Esophagus (tissue), 2 donors: ENCODE measurements around the gene GAN. TPM values are rescaled to one million over a fixed set of nuclear protein-coding genes. Genes with fewer than 3 reads are reported as not detected.
"Not testable (repeated sequence)": the region's sequence is repeated elsewhere in the genome, so short reads cannot be mapped to it uniquely, and the experiment has no call there.

Experiments used
- H3K27ac ChIP-seq, 2 donors: one replicate each; pipeline ENCODE4 v1.5.1; 2013; ENCODE audit warnings: low read depth in 2 of 2, mild to moderate bottlenecking in 2 of 2, inconsistent platforms in 1 of 2, low read length in 1 of 2, moderate library complexity in 1 of 2
- H3K27me3 ChIP-seq, 2 donors: one replicate each; pipeline ENCODE4 v1.6.1; 2013; ENCODE audit warnings: low read length in 2 of 2, control low read depth in 1 of 2, mild to moderate bottlenecking in 1 of 2; ENCODE audit not compliant: insufficient read depth in 2 of 2, control insufficient read depth in 1 of 2
- H3K36me3 ChIP-seq, 2 donors: one replicate each; pipeline ENCODE4 v1.6.1; 2013; ENCODE audit warnings: low read length in 1 of 2; ENCODE audit not compliant: control insufficient read depth in 2 of 2, insufficient read depth in 2 of 2
- H3K4me1 ChIP-seq, 2 donors: one replicate each; pipeline ENCODE4 v1.6.1; 2013; ENCODE audit warnings: low read length in 1 of 2; ENCODE audit not compliant: control insufficient read depth in 2 of 2, insufficient read depth in 2 of 2
- H3K4me3 ChIP-seq, 2 donors: one replicate each; pipeline ENCODE4 v1.5.1; 2013; ENCODE audit warnings: low read length in 2 of 2, mild to moderate bottlenecking in 2 of 2, low read depth in 1 of 2, moderate library complexity in 1 of 2
- H3K9me3 ChIP-seq, 2 donors: one replicate each; pipeline ENCODE4 v1.6.1; 2013; ENCODE audit warnings: mild to moderate bottlenecking in 2 of 2, low read depth in 1 of 2, low read length in 1 of 2, moderate library complexity in 1 of 2; ENCODE audit not compliant: control insufficient read depth in 2 of 2, insufficient read depth in 1 of 2
- WGBS, 2 donors: extraction: QIAGEN DNeasy Blood & Tissue Kit; methylation state at CpG; one replicate each; pipeline ENCODE4 v1.1.7; 2013; 5-methylcytosine and 5-hydroxymethylcytosine counted together
- polyA plus RNA-seq, 2 donors: library from polyadenylated mRNA; stranded (reverse); fragments of 200-250 nt; gene quantifications; one replicate each; pipeline ENCODE4 v1.2.3, GENCODE V29; 2013
- donor health status: healthy with polysubstance abuse.
- donor health status: Bipolar disorder and iron deficiency.

The GAN gene
- polyA plus RNA-seq, 2 donors, result 2.9 to 6.8 TPM

DNA sequence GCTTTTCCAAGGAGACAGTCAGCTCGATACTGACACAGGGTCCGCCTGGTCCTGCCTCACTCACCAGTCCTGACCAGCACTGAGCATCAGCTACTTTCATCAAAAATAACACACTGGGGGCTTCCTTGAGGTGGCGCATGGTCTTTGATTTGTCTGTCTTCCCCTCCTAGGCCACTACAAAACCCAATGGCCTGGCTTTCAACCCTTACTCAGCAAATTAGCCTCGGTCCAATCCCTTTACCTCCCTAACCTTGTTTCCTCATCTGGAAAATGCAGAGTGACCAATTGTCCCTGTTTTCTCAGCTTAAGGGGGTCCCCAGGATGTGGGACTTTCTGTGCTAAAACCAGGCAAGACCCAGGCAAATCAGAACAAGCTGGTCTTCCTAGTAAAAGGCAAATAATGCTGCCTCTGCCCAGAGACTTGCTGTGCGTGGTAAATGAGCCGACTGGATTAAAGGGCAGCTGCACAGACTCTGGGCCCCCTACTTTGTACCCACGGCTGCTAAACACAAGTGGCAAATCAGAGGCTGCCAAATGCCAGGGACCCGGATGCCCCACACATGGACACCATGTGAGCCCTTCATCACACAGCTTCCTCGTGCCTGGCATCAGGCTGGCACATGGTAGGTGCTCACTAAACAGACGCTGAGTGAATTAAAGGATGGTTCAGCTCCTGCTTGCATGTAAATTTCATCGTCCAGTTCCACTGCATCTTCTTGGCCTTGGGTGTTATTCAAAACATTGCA is 98.7 kb downstream of the GAN start:
- Histone ChIP-seq H3K27ac (no peak overlapping the region), H3K9me3 (no peaks in the 10 kb centered on the region), H3K4me3 (no peak overlapping the region), H3K4me1 (no peaks in the 10 kb centered on the region), H3K27me3 (no peaks in the 10 kb centered on the region), H3K36me3 (no peaks in the 10 kb centered on the region)
- 89% methylated on average over 11 of the region's 11 CpGs for WGBS, 2 donors

DNA sequence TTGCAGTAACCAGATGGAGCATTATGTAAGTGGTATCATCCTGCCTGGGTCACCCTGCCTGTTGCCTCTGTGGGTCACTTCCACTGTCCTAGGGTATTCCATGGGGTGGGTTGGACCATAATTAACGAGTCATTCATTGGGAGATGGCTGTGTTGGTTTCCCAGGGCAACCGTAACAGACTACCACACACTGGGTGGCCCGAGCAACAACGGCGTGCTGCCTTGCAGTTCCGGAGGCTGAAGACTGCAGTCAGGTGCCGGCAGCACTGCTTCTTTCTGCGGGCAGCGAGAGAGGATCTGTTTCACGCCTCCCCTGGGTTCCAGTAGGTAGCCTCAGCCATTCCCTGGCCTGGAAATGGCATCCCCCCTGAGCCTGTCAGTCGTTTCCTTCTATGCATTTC is 101.0 kb downstream of the GAN start:
- H3K27ac ChIP-seq, result no peak overlapping the region
- WGBS, 2 donors, result 88% methylated on average over 11 of the region's 11 CpGs
- no peaks in the 10 kb centered on the region for H3K27me3 ChIP-seq
- H3K9me3 ChIP-seq, result no peaks in the 10 kb centered on the region
- H3K4me1 ChIP-seq, result no peaks in the 10 kb centered on the region
- H3K4me3 ChIP-seq, result no peak overlapping the region
- no peaks in the 10 kb centered on the region for H3K36me3 ChIP-seq

DNA sequence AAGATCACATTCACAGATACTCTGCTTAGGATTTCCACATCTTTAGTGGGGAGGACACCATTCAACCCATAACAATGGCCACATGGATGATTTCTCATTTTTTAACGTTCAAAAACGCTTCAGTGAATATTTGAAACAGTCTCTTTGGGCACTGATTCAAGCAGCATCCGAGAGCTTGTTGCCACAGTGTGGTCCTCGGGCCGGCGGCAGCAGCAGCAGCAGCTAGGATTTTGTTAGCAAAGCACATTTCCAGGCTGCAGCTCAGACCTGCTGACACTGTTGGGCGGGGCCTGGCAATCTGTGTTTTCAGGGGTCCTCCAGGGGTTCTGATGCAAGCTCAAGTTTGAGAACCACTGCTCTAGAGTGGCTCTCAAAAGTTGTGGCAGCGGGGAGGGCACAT is 102.0 kb downstream of the GAN start:
- Histone ChIP-seq H3K9me3 (peaks cover 2 to 3% of the 10 kb centered on the region in 2 donors), H3K4me1 (peaks cover 0 to 2% of the 10 kb centered on the region in 2 donors), H3K27me3 (no peaks in the 10 kb centered on the region), H3K27ac (no peak overlapping the region), H3K36me3 (no peaks in the 10 kb centered on the region), H3K4me3 (no peak overlapping the region)
- WGBS, 2 donors, result 83 to 85% methylated on average over 8 of the region's 8 CpGs

DNA sequence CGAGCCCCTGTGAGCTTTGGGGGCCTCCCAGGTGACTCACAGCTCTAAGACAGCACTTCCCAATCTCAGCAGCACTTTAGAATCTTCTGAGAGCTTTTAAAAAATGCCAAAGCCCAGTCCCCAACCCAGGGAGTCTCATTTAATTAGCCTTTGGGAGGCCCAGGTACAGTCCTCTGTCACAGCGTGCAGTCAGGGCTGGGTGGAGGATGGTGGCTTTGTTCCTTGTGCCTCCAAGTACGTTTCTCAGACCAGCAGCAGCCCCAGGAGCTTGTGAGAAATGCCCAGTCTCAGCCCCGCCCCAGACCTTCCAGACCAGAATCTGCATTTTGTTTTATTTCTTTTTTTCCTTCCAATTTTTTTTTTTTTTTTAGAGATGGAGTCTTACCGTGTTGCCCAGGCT is 102.4 kb downstream of the GAN start:
- 82 to 90% methylated on average over 5 of the region's 5 CpGs for WGBS, 2 donors
- Histone ChIP-seq H3K36me3 (no peaks in the 10 kb centered on the region), H3K27ac (no peak overlapping the region), H3K4me1 (peaks cover 0 to 2% of the 10 kb centered on the region in 2 donors), H3K4me3 (no peak overlapping the region), H3K27me3 (no peaks in the 10 kb centered on the region), H3K9me3 (peaks cover 2 to 3% of the 10 kb centered on the region in 2 donors)

DNA sequence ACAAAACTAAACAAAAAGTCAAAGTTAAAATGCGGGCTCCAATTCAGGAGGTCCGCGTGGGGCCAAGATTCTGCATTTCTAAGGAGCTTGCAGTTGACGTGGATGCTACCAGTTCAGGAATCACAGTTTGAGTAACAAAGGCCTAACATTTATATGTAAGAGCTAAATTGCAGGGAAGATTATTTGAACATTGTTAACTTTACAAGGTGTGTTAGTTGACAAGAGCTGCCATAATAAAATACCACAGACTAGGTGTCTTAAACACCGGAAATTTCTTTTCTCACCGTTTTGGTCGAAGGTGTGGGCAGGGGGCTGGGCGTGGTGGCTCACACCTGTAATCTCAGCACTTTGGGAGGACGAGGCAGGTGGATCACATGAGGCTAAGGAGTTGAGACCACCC is 105.0 kb downstream of the GAN start:
- Histone ChIP-seq H3K4me3 (no peak overlapping the region), H3K27me3 (no peaks in the 10 kb centered on the region), H3K27ac (no peak overlapping the region), H3K4me1 (peaks cover 0 to 2% of the 10 kb centered on the region in 2 donors), H3K36me3 (no peaks in the 10 kb centered on the region), H3K9me3 (peaks cover 2 to 3% of the 10 kb centered on the region in 2 donors)
- 95 to 97% methylated on average over 9 of the region's 9 CpGs for WGBS, 2 donors

DNA sequence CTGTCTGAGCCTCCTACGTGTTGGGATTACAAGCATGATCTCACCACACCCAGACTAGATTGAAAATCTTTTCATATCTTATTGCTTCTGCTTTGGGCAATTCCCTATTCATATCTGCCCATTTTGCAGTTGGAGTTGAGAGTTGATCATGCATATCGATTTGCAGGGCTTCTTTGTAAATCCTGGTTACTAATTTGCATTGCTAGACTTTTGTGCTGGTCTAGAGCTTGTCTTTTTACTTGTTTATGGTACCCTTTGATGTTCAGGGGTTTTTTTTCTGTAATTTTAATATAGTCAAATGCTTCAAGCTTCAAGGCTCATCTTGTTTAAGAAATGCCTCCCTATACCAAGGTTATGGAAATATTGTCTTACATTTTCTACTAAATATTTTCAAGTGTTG is 106.4 kb downstream of the GAN start:
- H3K36me3 ChIP-seq, result no peaks in the 10 kb centered on the region
- H3K27me3 ChIP-seq, result no peaks in the 10 kb centered on the region
- H3K4me1 ChIP-seq, result peaks cover 0 to 2% of the 10 kb centered on the region in 2 donors
- no peak overlapping the region for H3K4me3 ChIP-seq
- H3K27ac ChIP-seq, result no peak overlapping the region
- 87 to 94% methylated on average over 2 of the region's 2 CpGs for WGBS, 2 donors
- H3K9me3 ChIP-seq, result peaks cover 2 to 3% of the 10 kb centered on the region in 2 donors

DNA sequence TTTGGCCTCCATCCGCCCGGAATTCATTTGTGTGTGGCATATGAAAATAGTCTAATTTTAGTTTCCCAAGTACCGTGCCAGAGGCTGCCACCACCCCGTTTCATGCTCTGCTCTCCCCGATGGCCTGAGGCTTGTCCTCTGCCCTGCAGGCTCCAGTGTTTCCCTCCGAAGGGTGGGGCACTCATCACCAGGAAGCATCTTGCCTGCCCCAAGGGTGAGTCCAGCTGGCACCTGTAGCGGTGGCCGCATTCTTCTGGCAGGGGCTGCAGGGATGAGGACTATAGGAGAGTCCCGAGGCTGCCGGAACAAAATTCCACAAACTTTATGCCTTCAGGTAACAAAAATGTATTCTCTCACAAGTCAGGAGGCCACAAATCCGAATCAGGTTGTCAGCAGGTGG is 106.8 kb downstream of the GAN start:
- Histone ChIP-seq H3K36me3 (no peaks in the 10 kb centered on the region), H3K27me3 (no peaks in the 10 kb centered on the region), H3K27ac (no peak overlapping the region), H3K9me3 (peaks cover 2 to 3% of the 10 kb centered on the region in 2 donors), H3K4me1 (peaks cover 0 to 2% of the 10 kb centered on the region in 2 donors), H3K4me3 (no peak overlapping the region)
- 81 to 85% methylated on average over 11 of the region's 11 CpGs for WGBS, 2 donors

DNA sequence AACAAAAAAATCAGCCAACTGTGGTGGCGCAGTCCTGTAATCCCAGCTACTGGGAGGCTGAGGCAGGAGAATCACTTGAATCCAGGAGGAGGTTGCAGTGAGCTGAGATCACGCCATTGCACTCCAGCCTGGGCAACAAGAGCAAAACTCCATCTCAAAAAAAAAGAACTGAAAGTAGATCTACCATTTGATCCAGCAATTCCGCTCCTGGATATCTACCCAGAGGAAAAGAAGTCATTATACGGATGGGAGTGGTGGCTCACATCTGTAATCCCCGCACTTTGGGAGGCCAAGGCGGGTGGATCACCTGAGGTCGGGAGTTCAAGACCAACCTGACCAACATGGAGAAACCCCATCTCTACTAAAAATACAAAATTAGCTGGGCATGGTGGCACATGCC is 107.4 kb downstream of the GAN start:
- 94 to 97% methylated on average over 7 of the region's 7 CpGs for WGBS, 2 donors
- not testable (repeated sequence) for H3K36me3 ChIP-seq, H3K27ac ChIP-seq, H3K27me3 ChIP-seq, H3K9me3 ChIP-seq, H3K4me1 ChIP-seq, H3K4me3 ChIP-seq

DNA sequence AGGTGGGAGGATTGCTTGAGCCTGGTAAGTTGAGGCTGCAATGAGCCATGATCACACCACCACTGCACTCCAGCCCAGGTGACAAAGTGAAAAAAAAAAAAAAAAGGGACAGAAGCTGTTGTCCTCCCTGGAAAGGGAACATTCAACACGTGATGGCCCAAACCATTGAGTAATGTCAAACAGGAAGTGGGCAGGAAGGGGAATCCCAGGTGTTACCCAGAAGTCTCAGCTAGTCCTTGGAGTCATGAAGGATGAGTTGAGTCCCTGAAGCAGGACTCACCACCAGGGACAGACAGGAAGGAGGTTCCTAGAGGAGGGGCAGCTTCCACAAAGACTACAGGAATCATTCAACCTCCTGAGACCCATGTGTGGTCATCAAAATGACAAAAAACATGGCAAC is 110.0 kb downstream of the GAN start:
- Histone ChIP-seq H3K4me3 (no peak overlapping the region), H3K4me1 (peaks cover 0 to 2% of the 10 kb centered on the region in 2 donors), H3K27ac (no peak overlapping the region), H3K27me3 (no peaks in the 10 kb centered on the region), H3K9me3 (peaks cover 2 to 3% of the 10 kb centered on the region in 2 donors), H3K36me3 (no peaks in the 10 kb centered on the region)
- WGBS, 2 donors, result 12 to 21% methylated on average over 1 of the region's 1 CpG

DNA sequence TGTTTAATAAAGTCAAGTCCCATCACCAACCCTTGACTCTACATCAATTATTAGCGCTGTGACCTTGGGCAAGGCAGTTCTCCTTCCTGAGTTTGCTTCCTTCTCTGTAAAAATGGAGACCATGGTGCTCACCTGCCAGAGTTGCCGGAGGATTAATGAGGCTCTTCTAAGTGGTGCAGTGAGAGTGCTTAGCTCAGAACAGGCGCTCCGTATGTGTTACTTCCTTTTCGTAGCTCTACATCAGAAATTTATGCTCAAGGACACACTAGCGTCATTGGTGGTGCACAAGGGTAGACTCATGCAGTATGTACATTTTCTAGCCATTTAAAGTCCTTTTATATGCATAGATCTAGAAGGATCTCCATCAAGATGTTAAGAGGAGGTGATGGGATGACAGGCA is 112.5 kb downstream of the GAN start:
- no peak overlapping the region for H3K4me3 ChIP-seq
- no peaks in the 10 kb centered on the region for H3K4me1 ChIP-seq
- 83 to 88% methylated on average over 6 of the region's 6 CpGs for WGBS, 2 donors
- H3K36me3 ChIP-seq, result no peaks in the 10 kb centered on the region
- H3K27ac ChIP-seq, result no peak overlapping the region
- H3K9me3 ChIP-seq, result no peaks in the 10 kb centered on the region
- H3K27me3 ChIP-seq, result no peaks in the 10 kb centered on the region
